HCT116 (cell line): ENCODE data around the gene FER. TPM values are rescaled to one million over a fixed set of nuclear protein-coding genes. Genes with fewer than 3 reads are reported as not detected.
"Not testable (repeated sequence)": the region's sequence is repeated elsewhere in the genome, so short reads cannot be mapped to it uniquely, and the experiment has no call there.

ENCODE experiments used
- ATAC-seq: fragments of 200-7000 bp; cut with Tn5 transposase; 2 replicates; pipeline ENCODE4 v1.9.1; 2020; ENCODE audit warnings: mild to moderate bottlenecking, moderate library complexity
- BruUV-seq: library from RNA; stranded (reverse); fragments of 400-500 nt; replicated peaks from 2 replicates; lab custom pipeline; 2021; lab: Mats Ljungman, UMichigan
- CTCF ChIA-PET: fragments of 300-600 bp; sonication (Branson Sonifier 250); formaldehyde crosslinking; loops from one replicate; lab custom pipeline; 2021; ENCODE audit warnings: antibody characterized with exemption; lab: Charles Lee
- POLR2A ChIA-PET: fragments of 300-600, 350-600 bp; sonication (Branson Sonifier 250); formaldehyde crosslinking; loops from one replicate; lab custom pipeline; 2021; ENCODE audit warnings: antibody characterized with exemption; lab: Charles Lee
- RAD21 ChIA-PET, 2 experiments: fragments of 300-600 bp; sonication (Branson Sonifier 250); formaldehyde crosslinking; loops; one replicate each; lab custom pipeline; 2023; ENCODE audit warnings: low total read pairs in 2 of 2; ENCODE audit not compliant: uncharacterized antibody in 2 of 2, unreplicated experiment in 2 of 2, low non-redundant PET in 1 of 2; lab: Charles Lee
- DNase-seq: peaks from one replicate; pipeline ENCODE4 v3.0.0-alpha.2; 2010; ENCODE audit warnings: low read depth, low spot score
- H2AFZ ChIP-seq: fragments of 200-600 bp; shearing (Covaris generic), sonication (generic); 2 replicates; pipeline ENCODE4 v1.6.1; 2017; ENCODE audit warnings: low read depth, mixed run types, mixed read lengths, antibody characterized with exemption, low read length; ENCODE audit not compliant: poor library complexity, severe bottlenecking
- H3K27ac ChIP-seq: 2 replicates; pipeline ENCODE4 v1.5.1; 2012; ENCODE audit warnings: low read depth, low read length
- H3K27me3 ChIP-seq: fragments of 200-600 bp; sonication (generic); 2 replicates; pipeline ENCODE4 v1.6.1; 2016; ENCODE audit warnings: mixed run types, low read length, mixed read lengths; ENCODE audit not compliant: insufficient read depth
- H3K36me3 ChIP-seq, 2 experiments: fragments of 200-500 bp in 1 of 2; fragments of 200-600 bp in 1 of 2; sonication (Bioruptor generic) in 1 of 2; sonication (generic) in 1 of 2; 2 replicates each; pipeline versions ENCODE4 v1.5.1 to v1.6.1; 2014 to 2016; ENCODE audit warnings: low read length in 2 of 2, inconsistent platforms in 1 of 2, mixed read lengths in 1 of 2, mixed run types in 1 of 2; ENCODE audit not compliant: insufficient read depth in 2 of 2, control insufficient read depth in 1 of 2
- H3K4me1 ChIP-seq, 2 experiments: fragments of 200-600 bp in 1 of 2; sonication (generic) in 1 of 2; 2 replicates each; pipeline versions ENCODE4 v1.5.1 to v1.6.1; 2012 to 2017; ENCODE audit warnings: low read length in 2 of 2, inconsistent platforms in 1 of 2, mild to moderate bottlenecking in 1 of 2, mixed read lengths in 1 of 2, mixed run types in 1 of 2, moderate library complexity in 1 of 2; ENCODE audit not compliant: insufficient read depth in 2 of 2, control insufficient read depth in 1 of 2
- H3K4me2 ChIP-seq: fragments of 200-600 bp; sonication (generic); 2 replicates; pipeline ENCODE4 v1.6.1; 2017; ENCODE audit warnings: mixed run types, low read length, mixed read lengths
- H3K4me3 ChIP-seq, 2 experiments: fragments of 200-600 bp in 1 of 2; sonication (generic) in 1 of 2; replicated peaks in 1 of 2; 2 replicates each; pipeline ENCODE4 v1.5.1; 2011 to 2016; ENCODE audit warnings: low read length in 2 of 2, control low read depth in 1 of 2, low read depth in 1 of 2, mild to moderate bottlenecking in 1 of 2, mixed read lengths in 1 of 2, mixed run types in 1 of 2
- H3K79me2 ChIP-seq: fragments of 200-600 bp; sonication (generic); 2 replicates; pipeline ENCODE4 v1.6.1; 2017; ENCODE audit warnings: mild to moderate bottlenecking, mixed run types, low read length, moderate library complexity, mixed read lengths; ENCODE audit not compliant: insufficient read depth
- H3K9ac ChIP-seq: fragments of 200-600 bp; sonication (generic); 2 replicates; pipeline ENCODE4 v1.6.1; 2016; ENCODE audit warnings: low read length, mixed read lengths
- H3K9me2 ChIP-seq: fragments of 200-600 bp; sonication (generic), shearing (Covaris generic); 2 replicates; pipeline ENCODE4 v1.6.1; 2017; ENCODE audit warnings: mixed run types, mild to moderate bottlenecking, moderate library complexity; ENCODE audit not compliant: insufficient read depth
- H3K9me3 ChIP-seq, 2 experiments: fragments of 200-500 bp in 1 of 2; fragments of 200-600 bp in 1 of 2; sonication (Bioruptor generic) in 1 of 2; sonication (generic) in 1 of 2; 2 replicates each; pipeline ENCODE4 v1.6.1; 2014 to 2017; ENCODE audit warnings: low read length in 2 of 2, mixed read lengths in 2 of 2, inconsistent platforms in 1 of 2, low read depth in 1 of 2, mild to moderate bottlenecking in 1 of 2, mixed run types in 1 of 2, moderate library complexity in 1 of 2; ENCODE audit not compliant: control insufficient read depth in 1 of 2, insufficient read depth in 1 of 2
- H4K20me1 ChIP-seq: fragments of 200-600 bp; sonication (generic), shearing (Covaris generic); 2 replicates; pipeline ENCODE4 v1.6.1; 2017; ENCODE audit warnings: mixed run types, mild to moderate bottlenecking, moderate library complexity; ENCODE audit not compliant: insufficient read depth
- CBX3 ChIP-seq: IDR thresholded peaks from 2 replicates; pipeline ENCODE4 v1.6.1; 2012; ENCODE audit warnings: low read depth
- CEBPB ChIP-seq: IDR thresholded peaks from 2 replicates; pipeline ENCODE4 v1.6.1; 2012; ENCODE audit warnings: low read depth
- EGR1 ChIP-seq: IDR thresholded peaks from 2 replicates; pipeline ENCODE4 v1.6.1; 2012; ENCODE audit warnings: low read depth
- ELF1 ChIP-seq: IDR thresholded peaks from 2 replicates; pipeline ENCODE4 v1.6.1; 2012; ENCODE audit warnings: low read depth, borderline replicate concordance
- EZH2phosphoT487 ChIP-seq: fragments of 200-600 bp; IDR thresholded peaks from 2 replicates; pipeline ENCODE4 v1.6.1; 2018; ENCODE audit warnings: antibody characterized with exemption, borderline replicate concordance
- FOSL1 ChIP-seq: IDR thresholded peaks from 2 replicates; pipeline ENCODE4 v1.6.1; 2012; ENCODE audit warnings: low read depth
- POLR2A ChIP-seq: IDR thresholded peaks from 2 replicates; pipeline ENCODE4 v1.7.0; 2011; ENCODE audit warnings: borderline replicate concordance; ENCODE audit not compliant: insufficient read depth, insufficient read length; ENCODE audit errors: extremely low read depth
- SP1 ChIP-seq: IDR thresholded peaks from 2 replicates; pipeline ENCODE4 v1.6.1; 2012; ENCODE audit warnings: low read depth
- SRF ChIP-seq: IDR thresholded peaks from 2 replicates; pipeline ENCODE4 v1.6.1; 2012; ENCODE audit warnings: low read depth
- YY1 ChIP-seq: IDR thresholded peaks from 2 replicates; pipeline ENCODE4 v1.6.1; 2011; ENCODE audit warnings: low read length, low read depth, moderate library complexity, mild to moderate bottlenecking; ENCODE audit not compliant: insufficient replicate concordance; ENCODE audit errors: extremely low read depth
- ZFX ChIP-seq: fragments of 450-650 bp; IDR thresholded peaks from 2 replicates; pipeline ENCODE4 v1.6.1; 2017
- ZNF274 ChIP-seq: fragments of 200-500 bp; sonication (Bioruptor generic); IDR thresholded peaks from 2 replicates; pipeline ENCODE4 v1.6.1; 2014; ENCODE audit warnings: mild to moderate bottlenecking, low read depth, low read length, inconsistent platforms
- intact Hi-C: fragments of 100-400 bp; cut with micrococcal nuclease; formaldehyde crosslinking; loops from 2 replicates; pipeline ENCODE4 v1.10.0; 2022
- total RNA-seq: library from RNA; stranded (reverse); gene quantifications from one replicate; pipeline ENCODE4 v1.2.1, GENCODE V29; 2021; ENCODE audit not compliant: unreplicated experiment
- TF ChIP-seq, protein P1 (sequence below): IDR thresholded peaks from 2 replicates; pipeline ENCODE4 v1.6.1; 2011; ENCODE audit warnings: mild to moderate bottlenecking, low read length, moderate library complexity; ENCODE audit not compliant: insufficient replicate concordance; ENCODE audit errors: extremely low read depth
- TF ChIP-seq, protein P2 (sequence below): IDR thresholded peaks from 2 replicates; pipeline ENCODE4 v1.6.1; 2012

The FER gene
- total RNA-seq, 1 experiment from 2014 or later: 32.0 TPM

DNA sequence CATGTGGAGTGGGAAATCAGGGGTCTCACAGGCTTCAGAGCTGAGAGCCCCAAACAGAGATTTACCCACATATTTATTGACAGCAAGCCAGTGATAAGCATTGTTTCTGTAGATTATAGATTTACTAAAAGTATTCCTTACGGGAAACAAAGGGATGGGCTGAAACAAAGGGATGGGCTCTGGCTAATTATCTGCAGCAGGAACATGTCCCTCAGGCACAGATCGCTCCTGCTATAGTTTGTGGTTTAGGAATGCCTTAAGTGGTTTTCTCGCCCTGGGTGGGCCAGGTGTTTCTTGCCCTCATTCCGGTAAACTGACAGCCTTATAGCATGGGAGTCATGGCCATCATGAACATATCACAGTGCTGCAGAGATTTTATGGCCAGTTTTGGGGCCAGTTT, 36.9 kb downstream of the FER start:
- intact Hi-C loops, H3K79me2 ChIP-seq, POLR2A ChIA-PET, H3K36me3 ChIP-seq, H4K20me1 ChIP-seq, CTCF ChIA-PET, H3K4me3 ChIP-seq, H3K27me3 ChIP-seq, BruUV-seq, DNase-seq, H3K9me2 ChIP-seq, H3K4me1 ChIP-seq, ATAC-seq, H3K27ac ChIP-seq, H3K9me3 ChIP-seq, H2AFZ ChIP-seq, RAD21 ChIA-PET, H3K4me2 ChIP-seq, H3K9ac ChIP-seq: not testable (repeated sequence)
- TF ChIP-seq CBX3: peak; percentile 38; the same call in 1 of the 2 replicates

DNA sequence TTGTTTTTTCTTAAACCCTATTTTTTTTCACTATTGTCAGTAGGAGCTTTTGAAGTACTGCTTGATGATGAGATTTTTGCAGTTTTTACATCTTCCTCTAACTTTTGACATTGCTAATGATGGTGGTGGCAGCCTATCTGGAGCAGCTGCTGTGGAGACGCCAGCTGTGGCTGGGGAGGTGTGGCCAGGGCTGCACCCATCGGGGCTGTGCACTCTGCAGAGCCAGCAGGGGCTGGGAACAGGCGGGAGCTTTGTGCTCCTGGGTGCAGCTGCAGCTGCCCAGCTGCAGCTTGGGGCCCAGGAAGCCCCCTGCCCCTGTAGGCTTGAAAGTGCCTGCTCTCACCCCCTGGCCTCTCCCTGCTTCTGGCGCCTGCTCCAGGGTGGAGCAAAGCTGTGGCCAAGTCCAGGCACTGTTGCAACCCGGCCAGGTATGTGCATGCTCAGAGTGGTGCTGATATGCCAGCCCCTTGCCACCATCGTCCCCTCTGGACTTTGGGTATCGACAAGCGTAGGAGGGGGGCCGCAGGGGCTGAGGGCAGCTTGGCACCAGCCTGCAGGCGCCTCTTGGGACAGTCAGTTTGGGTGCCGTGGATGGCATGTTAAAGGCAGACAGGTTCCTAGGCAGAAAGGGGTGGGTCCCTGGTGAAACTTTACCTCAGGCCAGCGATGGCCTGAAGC, 39.2 kb downstream of the FER start:
- intact Hi-C loops: no loop called here
- Histone ChIP-seq H3K9ac (no peak overlapping the region), H3K4me2 (no peak overlapping the region), H3K9me3 (peaks cover 0 to 6% of the 10 kb centered on the region in 2 experiments; a peak in 1 of 4 replicates), H3K27ac (no peak overlapping the region), H3K36me3 (no peaks in the 10 kb centered on the region), H2AFZ (no peak overlapping the region), H4K20me1 (no peaks in the 10 kb centered on the region), H3K79me2 (no peaks in the 10 kb centered on the region), H3K4me1 (peaks cover 0 to 3% of the 10 kb centered on the region in 2 experiments; a peak in 2 of 4 replicates), H3K4me3 (no peak overlapping the region), H3K9me2 (no peaks in the 10 kb centered on the region), H3K27me3 (no peaks in the 10 kb centered on the region)
- ATAC-seq (no peak), DNase-seq (no peak)
- TF ChIP-seq, protein P1, sequence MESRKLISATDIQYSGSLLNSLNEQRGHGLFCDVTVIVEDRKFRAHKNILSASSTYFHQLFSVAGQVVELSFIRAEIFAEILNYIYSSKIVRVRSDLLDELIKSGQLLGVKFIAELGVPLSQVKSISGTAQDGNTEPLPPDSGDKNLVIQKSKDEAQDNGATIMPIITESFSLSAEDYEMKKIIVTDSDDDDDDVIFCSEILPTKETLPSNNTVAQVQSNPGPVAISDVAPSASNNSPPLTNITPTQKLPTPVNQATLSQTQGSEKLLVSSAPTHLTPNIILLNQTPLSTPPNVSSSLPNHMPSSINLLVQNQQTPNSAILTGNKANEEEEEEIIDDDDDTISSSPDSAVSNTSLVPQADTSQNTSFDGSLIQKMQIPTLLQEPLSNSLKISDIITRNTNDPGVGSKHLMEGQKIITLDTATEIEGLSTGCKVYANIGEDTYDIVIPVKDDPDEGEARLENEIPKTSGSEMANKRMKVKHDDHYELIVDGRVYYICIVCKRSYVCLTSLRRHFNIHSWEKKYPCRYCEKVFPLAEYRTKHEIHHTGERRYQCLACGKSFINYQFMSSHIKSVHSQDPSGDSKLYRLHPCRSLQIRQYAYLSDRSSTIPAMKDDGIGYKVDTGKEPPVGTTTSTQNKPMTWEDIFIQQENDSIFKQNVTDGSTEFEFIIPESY: no peak
- TF ChIP-seq POLR2A (no peak), CEBPB (no peak), YY1 (no peak), ZFX (no peak), SRF (no peak), EGR1 (no peak), ELF1 (no peak), EZH2phosphoT487 (no peak), SP1 (no peak), ZNF274 (no peak), FOSL1 (no peak)
- TF ChIP-seq, protein P2, sequence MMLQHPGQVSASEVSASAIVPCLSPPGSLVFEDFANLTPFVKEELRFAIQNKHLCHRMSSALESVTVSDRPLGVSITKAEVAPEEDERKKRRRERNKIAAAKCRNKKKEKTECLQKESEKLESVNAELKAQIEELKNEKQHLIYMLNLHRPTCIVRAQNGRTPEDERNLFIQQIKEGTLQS: no peak
- ChIA-PET CTCF (no interaction called here), RAD21 (no interaction called here), POLR2A (no interaction called here)
- no TSS peak for BruUV-seq
